ENCODE results near the gene PRKCE.

GRCh38 chr2:46009772-46010171, 358.3 kb downstream of the PRKCE start:
- TF ChIP-seq, protein P1, sequence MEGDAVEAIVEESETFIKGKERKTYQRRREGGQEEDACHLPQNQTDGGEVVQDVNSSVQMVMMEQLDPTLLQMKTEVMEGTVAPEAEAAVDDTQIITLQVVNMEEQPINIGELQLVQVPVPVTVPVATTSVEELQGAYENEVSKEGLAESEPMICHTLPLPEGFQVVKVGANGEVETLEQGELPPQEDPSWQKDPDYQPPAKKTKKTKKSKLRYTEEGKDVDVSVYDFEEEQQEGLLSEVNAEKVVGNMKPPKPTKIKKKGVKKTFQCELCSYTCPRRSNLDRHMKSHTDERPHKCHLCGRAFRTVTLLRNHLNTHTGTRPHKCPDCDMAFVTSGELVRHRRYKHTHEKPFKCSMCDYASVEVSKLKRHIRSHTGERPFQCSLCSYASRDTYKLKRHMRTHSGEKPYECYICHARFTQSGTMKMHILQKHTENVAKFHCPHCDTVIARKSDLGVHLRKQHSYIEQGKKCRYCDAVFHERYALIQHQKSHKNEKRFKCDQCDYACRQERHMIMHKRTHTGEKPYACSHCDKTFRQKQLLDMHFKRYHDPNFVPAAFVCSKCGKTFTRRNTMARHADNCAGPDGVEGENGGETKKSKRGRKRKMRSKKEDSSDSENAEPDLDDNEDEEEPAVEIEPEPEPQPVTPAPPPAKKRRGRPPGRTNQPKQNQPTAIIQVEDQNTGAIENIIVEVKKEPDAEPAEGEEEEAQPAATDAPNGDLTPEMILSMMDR (IDR thresholded peaks at IDR 0.05), result no peak
- no peak for TF ChIP-seq REST (IDR thresholded peaks at IDR 0.05; ENCODE audit: insufficient read depth in 1 of 2, low read depth in 2 of 2, low read length in 1 of 2)
- no peak for TF ChIP-seq TCF7L2 (IDR thresholded peaks at IDR 0.05; ENCODE audit: low read depth, low read length)
